22Rv1 (cell line): ENCODE measurements around the gene RAB11FIP3.

Experiments used
- ZFX ChIP-seq: fragments of 450-650 bp; IDR thresholded peaks from 2 replicates; pipeline ENCODE4 v1.6.1; 2017; ENCODE audit warnings: antibody characterized with exemption, borderline replicate concordance
- TF ChIP-seq, protein P1 (sequence below): fragments of 450-650 bp; IDR thresholded peaks from 2 replicates; pipeline ENCODE4 v1.5.1; 2017; ENCODE audit warnings: mild to moderate bottlenecking

DNA sequence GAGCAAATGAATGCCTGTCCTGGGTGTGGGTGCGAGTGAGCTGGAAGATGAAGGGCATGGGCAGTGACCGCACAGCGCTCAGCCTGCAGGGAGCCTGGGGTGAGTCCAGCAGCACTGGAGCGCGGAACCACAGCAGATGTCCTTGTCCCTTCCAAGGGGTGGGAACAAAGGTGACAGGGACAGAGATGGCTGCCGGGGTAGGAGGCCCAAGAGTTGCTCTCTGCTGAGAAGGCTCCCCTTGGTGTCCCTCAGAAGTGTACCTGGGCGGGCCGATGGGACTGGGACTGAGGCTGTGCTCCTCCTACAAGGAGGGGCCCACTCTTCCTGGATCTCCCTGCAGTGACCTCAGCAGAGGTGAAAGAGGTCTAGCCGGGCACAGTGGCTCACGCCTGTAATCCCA lies 36.1 kb upstream of the RAB11FIP3 start:
- TF ChIP-seq, protein P1, sequence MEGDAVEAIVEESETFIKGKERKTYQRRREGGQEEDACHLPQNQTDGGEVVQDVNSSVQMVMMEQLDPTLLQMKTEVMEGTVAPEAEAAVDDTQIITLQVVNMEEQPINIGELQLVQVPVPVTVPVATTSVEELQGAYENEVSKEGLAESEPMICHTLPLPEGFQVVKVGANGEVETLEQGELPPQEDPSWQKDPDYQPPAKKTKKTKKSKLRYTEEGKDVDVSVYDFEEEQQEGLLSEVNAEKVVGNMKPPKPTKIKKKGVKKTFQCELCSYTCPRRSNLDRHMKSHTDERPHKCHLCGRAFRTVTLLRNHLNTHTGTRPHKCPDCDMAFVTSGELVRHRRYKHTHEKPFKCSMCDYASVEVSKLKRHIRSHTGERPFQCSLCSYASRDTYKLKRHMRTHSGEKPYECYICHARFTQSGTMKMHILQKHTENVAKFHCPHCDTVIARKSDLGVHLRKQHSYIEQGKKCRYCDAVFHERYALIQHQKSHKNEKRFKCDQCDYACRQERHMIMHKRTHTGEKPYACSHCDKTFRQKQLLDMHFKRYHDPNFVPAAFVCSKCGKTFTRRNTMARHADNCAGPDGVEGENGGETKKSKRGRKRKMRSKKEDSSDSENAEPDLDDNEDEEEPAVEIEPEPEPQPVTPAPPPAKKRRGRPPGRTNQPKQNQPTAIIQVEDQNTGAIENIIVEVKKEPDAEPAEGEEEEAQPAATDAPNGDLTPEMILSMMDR, result no peak
- no peak for TF ChIP-seq ZFX
